Measurements from ENCODE around the gene USP30. TPM values are rescaled to one million over a fixed set of nuclear protein-coding genes. Genes with fewer than 3 reads are reported as not detected.
A peak's percentile ranks its signal among the peaks of the same experiment; 100 is the strongest.

The USP30 gene
- total and polyA plus RNA-seq, 7 experiments from 2014 or later = 7.8 to 15.7 (median 12.9) TPM

DNA sequence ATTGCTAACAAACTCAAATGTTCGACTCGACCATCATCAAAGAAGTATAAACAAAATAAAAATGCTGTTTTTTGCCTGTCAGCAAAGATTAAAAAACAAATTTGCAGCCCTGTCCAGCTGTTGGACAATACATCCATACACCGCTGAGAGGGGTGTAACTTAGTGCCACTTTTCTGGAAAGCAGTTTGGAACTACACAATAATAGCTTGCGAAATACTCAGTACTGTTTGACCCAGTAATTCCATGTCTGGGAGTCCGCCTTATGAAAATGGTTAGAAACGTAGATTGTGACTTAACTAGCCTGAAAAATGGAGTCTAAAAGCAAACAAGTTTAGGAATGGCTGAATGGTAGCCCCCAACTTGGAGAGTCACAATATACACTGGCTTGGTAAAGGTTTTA, 6.4 kb downstream of the USP30 start:
- intact Hi-C loops (cut with micrococcal nuclease) = no loop called here
- peaks cover 0 to 29% (median 5%) of the 10 kb centered on the region in 5 donors for H3K36me3 Mint-ChIP-seq
- POLR2A ChIA-PET = interaction anchor here (0.7 kb wide), 1 partner anchor 13 kb away, joined by 5 read pairs; no protein-coding TSS in a partner anchor

DNA sequence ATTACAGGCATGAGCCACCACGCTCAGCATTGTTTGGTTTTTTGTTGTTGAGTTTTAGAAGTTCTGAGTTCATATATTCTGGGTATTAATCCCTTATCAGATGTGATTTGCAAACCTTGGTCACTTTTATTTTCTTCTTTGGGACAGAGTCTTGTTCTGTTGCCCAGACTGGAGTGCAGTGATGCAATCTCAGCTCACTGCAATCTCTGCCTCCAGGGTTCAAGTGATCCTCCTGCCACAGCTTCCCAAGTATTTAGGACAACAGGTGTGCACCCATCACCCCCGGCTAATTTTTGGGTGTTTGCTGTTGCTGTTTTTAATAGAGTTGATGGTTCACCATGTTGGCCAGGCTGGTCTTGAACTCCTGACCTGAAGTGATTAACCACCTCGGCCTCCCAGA, 11.8 kb downstream of the USP30 start:
- H3K27me3 ChIP-seq (ENCODE audit: control insufficient read depth in 2 of 2, insufficient read depth in 2 of 2, low read length in 2 of 2) = no peaks in the 10 kb centered on the region
- DNase-seq (no peak), ATAC-seq (no peak)
- no peak overlapping the region for H3K27ac ChIP-seq (ENCODE audit: low read depth, low read length)
- no peak overlapping the region for H3K4me3 ChIP-seq (ENCODE audit: low read length)
- ChIA-PET POLR2A (no interaction called here), CTCF (interaction anchor here (0.6 kb wide), 1 partner anchor 9 kb away, joined by 4 read pairs; no protein-coding TSS in a partner anchor)
- no peaks in the 10 kb centered on the region for H3K4me1 Mint-ChIP-seq
- no peak overlapping the region for H3K27ac Mint-ChIP-seq
- no peak overlapping the region for H3K4me3 Mint-ChIP-seq
- H3K36me3 ChIP-seq (ENCODE audit: control insufficient read depth in 2 of 3, insufficient read depth in 3 of 3, low read length in 3 of 3) = peaks cover 0 to 32% (median 0%) of the 10 kb centered on the region in 3 experiments
- intact Hi-C loops (cut with micrococcal nuclease) = no loop called here
- no peaks in the 10 kb centered on the region for H3K27me3 Mint-ChIP-seq
- H3K9me3 ChIP-seq (ENCODE audit: control insufficient read depth in 2 of 3, low read length in 3 of 3) = no peaks in the 10 kb centered on the region
- no peaks in the 10 kb centered on the region for H3K4me1 ChIP-seq (ENCODE audit: control insufficient read depth in 2 of 2, insufficient read depth in 2 of 2, low read length in 2 of 2)
- peaks cover 2 to 40% (median 12%) of the 10 kb centered on the region in 5 donors for H3K36me3 Mint-ChIP-seq
- H3K9me3 Mint-ChIP-seq = no peaks in the 10 kb centered on the region

More for the DNA sequence above, 6.4 kb downstream of the USP30 start:
- DNase-seq (no peak), ATAC-seq (no peak)
- no peak overlapping the region for H3K27ac ChIP-seq (ENCODE audit: low read depth, low read length)
- Mint-ChIP-seq H3K27ac (no peak overlapping the region), H3K4me3 (no peak overlapping the region), H3K4me1 (peaks cover 5 to 14% (median 7%) of the 10 kb centered on the region in 7 donors), H3K27me3 (no peaks in the 10 kb centered on the region), H3K9me3 (no peaks in the 10 kb centered on the region)
- H3K4me3 ChIP-seq (ENCODE audit: low read length) = no peak overlapping the region
- H3K36me3 ChIP-seq (ENCODE audit: control insufficient read depth in 2 of 3, insufficient read depth in 3 of 3, low read length in 3 of 3) = peaks cover 0 to 25% (median 0%) of the 10 kb centered on the region in 3 experiments
- peaks cover 7% of the 10 kb centered on the region in 2 donors for H3K4me1 ChIP-seq (ENCODE audit: control insufficient read depth in 2 of 2, insufficient read depth in 2 of 2, low read length in 2 of 2)
- CTCF ChIA-PET = no interaction called here
- no peaks in the 10 kb centered on the region for H3K9me3 ChIP-seq (ENCODE audit: control insufficient read depth in 2 of 3, low read length in 3 of 3)
- H3K27me3 ChIP-seq (ENCODE audit: control insufficient read depth in 2 of 2, insufficient read depth in 2 of 2, low read length in 2 of 2) = no peaks in the 10 kb centered on the region

DNA sequence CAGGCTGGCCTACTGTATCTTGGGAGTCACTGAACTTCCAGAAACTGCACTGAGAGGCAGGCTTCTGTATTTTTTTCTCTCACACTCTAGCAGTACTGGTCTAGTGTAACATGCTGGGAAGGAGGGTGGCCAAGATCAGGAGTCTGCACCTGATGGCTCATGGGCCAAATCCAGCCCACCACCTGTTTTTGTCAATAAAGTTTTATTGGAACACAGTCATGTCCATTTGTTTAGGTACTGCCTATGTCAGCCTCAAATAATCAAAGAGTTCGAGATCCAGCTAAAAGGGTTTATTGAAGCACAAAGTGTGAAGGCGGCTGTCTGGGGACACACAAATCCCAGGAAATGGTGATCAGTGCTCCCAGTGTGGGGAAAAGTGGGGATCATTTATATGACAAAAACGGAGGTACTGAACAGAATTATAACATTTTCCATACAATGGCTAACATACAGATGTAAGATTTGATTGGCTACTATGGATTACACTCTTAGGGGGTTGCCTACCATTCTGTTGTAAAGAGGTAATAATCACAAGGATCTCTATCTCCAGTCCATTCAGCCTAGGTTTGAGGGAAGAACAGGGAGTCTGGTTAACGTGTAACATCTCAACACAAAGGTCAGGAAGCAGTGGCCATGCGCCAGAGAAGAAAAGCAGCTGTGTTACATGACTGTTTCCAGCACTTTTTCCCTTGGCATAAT, 12.9 kb downstream of the USP30 start:
- Mint-ChIP-seq H3K27ac (peak overlapping the region in 1 of 9 donors; percentile 83), H3K27me3 (no peaks in the 10 kb centered on the region), H3K36me3 (peaks cover 4 to 47% (median 13%) of the 10 kb centered on the region in 5 donors), H3K4me1 (peaks cover 0 to 6% (median 0%) of the 10 kb centered on the region in 7 donors), H3K4me3 (no peak overlapping the region), H3K9me3 (no peaks in the 10 kb centered on the region)
- POLR2A ChIA-PET = no interaction called here
- intact Hi-C loops (cut with micrococcal nuclease) = no loop called here
- H3K27me3 ChIP-seq (ENCODE audit: control insufficient read depth in 2 of 2, insufficient read depth in 2 of 2, low read length in 2 of 2) = no peaks in the 10 kb centered on the region
- ATAC-seq (no peak), DNase-seq (no peak)
- CTCF ChIA-PET = no interaction called here
- H3K4me3 ChIP-seq (ENCODE audit: low read length) = no peak overlapping the region
- no peak overlapping the region for H3K27ac ChIP-seq (ENCODE audit: low read depth, low read length)
- no peaks in the 10 kb centered on the region for H3K9me3 ChIP-seq (ENCODE audit: control insufficient read depth in 2 of 3, low read length in 3 of 3)
- no peaks in the 10 kb centered on the region for H3K4me1 ChIP-seq (ENCODE audit: control insufficient read depth in 2 of 2, insufficient read depth in 2 of 2, low read length in 2 of 2)
- H3K36me3 ChIP-seq (ENCODE audit: control insufficient read depth in 2 of 3, insufficient read depth in 3 of 3, low read length in 3 of 3) = peaks cover 0 to 43% (median 0%) of the 10 kb centered on the region in 3 experiments

DNA sequence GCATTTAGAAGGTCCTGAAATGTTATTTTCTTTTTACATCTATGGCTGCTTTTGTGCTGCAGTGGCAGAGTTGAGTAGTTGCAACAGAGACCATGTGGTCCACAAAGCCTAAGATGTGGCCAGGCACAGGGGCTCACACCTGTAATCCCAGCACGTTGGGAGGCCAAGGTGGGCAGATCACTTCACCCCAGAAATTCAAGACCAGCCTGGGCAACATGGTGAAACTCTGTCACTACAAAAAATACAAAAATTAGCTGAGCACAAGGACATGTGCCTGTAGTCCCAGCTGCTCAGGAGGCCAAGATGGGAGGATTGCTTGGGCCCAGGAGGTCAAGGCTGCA, 13.4 kb downstream of the USP30 start:
- ChIA-PET CTCF (no interaction called here), POLR2A (no interaction called here)
- no peaks in the 10 kb centered on the region for H3K9me3 Mint-ChIP-seq
- intact Hi-C loops (cut with micrococcal nuclease) = no loop called here
- H3K9me3 ChIP-seq (ENCODE audit: control insufficient read depth in 2 of 3, low read length in 3 of 3) = no peaks in the 10 kb centered on the region
- no peaks in the 10 kb centered on the region for H3K4me1 ChIP-seq (ENCODE audit: control insufficient read depth in 2 of 2, insufficient read depth in 2 of 2, low read length in 2 of 2)
- H3K27me3 Mint-ChIP-seq = no peaks in the 10 kb centered on the region
- no peak overlapping the region for H3K27ac Mint-ChIP-seq
- ATAC-seq (no peak), DNase-seq (no peak)
- no peak overlapping the region for H3K4me3 ChIP-seq (ENCODE audit: low read length)
- no peaks in the 10 kb centered on the region for H3K27me3 ChIP-seq (ENCODE audit: control insufficient read depth in 2 of 2, insufficient read depth in 2 of 2, low read length in 2 of 2)
- no peak overlapping the region for H3K27ac ChIP-seq (ENCODE audit: low read depth, low read length)
- H3K36me3 ChIP-seq (ENCODE audit: control insufficient read depth in 2 of 3, insufficient read depth in 3 of 3, low read length in 3 of 3) = peaks cover 0 to 43% (median 0%) of the 10 kb centered on the region in 3 experiments
- no peak overlapping the region for H3K4me3 Mint-ChIP-seq
- peaks cover 0 to 8% (median 0%) of the 10 kb centered on the region in 7 donors for H3K4me1 Mint-ChIP-seq
- H3K36me3 Mint-ChIP-seq = peaks cover 4 to 52% (median 13%) of the 10 kb centered on the region in 5 donors

DNA sequence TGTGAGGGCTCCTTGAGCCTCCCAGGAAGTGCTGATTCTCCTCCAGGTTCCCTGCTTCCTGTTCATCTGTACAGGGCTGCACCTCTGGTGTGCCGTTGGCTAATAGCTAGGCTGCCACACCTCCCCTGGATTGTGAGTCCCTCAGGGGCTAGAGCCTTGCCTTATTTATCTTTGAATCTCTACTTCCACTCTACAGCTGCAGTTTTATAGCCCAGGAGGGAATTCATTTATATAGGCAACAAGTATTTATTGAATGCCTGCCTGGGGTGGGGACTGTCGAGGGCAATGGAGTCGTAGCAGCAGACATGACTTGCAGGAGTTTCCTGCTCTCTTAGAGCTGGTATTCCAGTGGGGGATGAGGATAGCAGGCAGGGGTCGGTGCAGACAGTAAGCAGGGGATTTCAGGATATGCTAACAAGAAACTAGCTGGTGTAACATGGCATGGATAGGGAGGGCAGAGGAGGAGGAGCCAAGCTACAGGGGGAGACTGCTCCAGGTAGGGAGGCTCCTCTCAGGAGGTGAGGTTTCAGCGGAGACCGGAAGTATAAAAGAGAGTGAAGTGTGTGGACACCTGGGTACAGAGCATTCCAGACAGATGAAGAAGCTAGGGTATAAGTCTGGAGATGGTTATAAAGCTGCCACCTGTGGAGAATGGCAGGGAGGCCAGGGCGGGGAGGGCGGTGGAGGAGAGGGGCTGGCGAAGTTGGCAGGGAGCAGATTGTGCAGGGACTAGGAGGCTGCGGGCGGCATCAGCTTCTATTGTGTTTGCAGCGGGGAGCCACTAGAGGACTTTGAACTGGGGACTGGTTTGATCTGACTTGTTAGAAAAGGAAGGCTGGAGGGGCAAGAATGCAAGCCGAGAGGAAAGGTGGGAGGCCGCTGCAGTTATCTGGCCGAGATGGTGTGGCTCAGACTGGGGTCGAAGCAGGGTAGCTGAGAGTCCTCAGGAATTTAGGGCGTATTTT, 17.2 kb downstream of the USP30 start:
- POLR2A ChIA-PET = interaction anchor here (0.6 kb wide), 1 partner anchor 18 kb away, joined by 3 read pairs; no protein-coding TSS in a partner anchor
- no peaks in the 10 kb centered on the region for H3K27me3 ChIP-seq (ENCODE audit: control insufficient read depth in 2 of 2, insufficient read depth in 2 of 2, low read length in 2 of 2)
- no peak for DNase-seq

DNA sequence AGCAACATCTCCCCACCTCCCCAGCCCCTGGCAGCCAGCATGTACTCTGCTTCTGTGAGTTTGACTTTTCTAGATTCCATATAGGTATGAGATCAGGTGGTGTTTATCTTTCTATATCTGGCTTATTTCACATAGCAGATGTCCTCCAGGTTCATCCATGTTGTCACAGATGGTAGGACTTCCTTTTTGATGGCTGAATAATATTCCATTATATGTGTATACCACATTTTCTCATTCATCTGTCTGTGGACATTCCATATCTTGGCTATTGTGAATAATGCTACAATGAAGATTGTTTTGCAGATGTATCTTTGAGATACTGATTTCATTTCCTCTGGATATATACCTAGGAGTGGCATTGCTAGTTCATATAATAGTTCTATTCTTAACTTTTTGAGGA, 22.5 kb downstream of the USP30 start:
- ChIA-PET POLR2A (no interaction called here), CTCF (no interaction called here)
- DNase-seq (no peak), ATAC-seq (no peak)
- peaks cover 0 to 52% (median 10%) of the 10 kb centered on the region in 3 experiments for H3K36me3 ChIP-seq (ENCODE audit: control insufficient read depth in 2 of 3, insufficient read depth in 3 of 3, low read length in 3 of 3)
- H3K9me3 ChIP-seq (ENCODE audit: control insufficient read depth in 2 of 3, low read length in 3 of 3) = no peaks in the 10 kb centered on the region
- H3K27ac ChIP-seq (ENCODE audit: low read depth, low read length) = no peak overlapping the region
- intact Hi-C loops (cut with micrococcal nuclease) = no loop called here
- Mint-ChIP-seq H3K4me3 (no peak overlapping the region), H3K9me3 (peaks cover 0 to 18% (median 7%) of the 10 kb centered on the region in 11 donors), H3K27ac (no peak overlapping the region), H3K36me3 (peaks cover 21 to 78% (median 64%) of the 10 kb centered on the region in 5 donors), H3K4me1 (peaks cover 0 to 6% (median 0%) of the 10 kb centered on the region in 7 donors), H3K27me3 (no peaks in the 10 kb centered on the region)
- no peaks in the 10 kb centered on the region for H3K4me1 ChIP-seq (ENCODE audit: control insufficient read depth in 2 of 2, insufficient read depth in 2 of 2, low read length in 2 of 2)
- H3K4me3 ChIP-seq (ENCODE audit: low read length) = no peak overlapping the region
- H3K27me3 ChIP-seq (ENCODE audit: control insufficient read depth in 2 of 2, insufficient read depth in 2 of 2, low read length in 2 of 2) = no peaks in the 10 kb centered on the region

More for the DNA sequence above, 17.2 kb downstream of the USP30 start:
- Histone ChIP-seq H3K4me1 (ENCODE audit: control insufficient read depth in 2 of 2, insufficient read depth in 2 of 2, low read length in 2 of 2) (no peaks in the 10 kb centered on the region), H3K4me3 (ENCODE audit: low read length) (no peak overlapping the region), H3K36me3 (ENCODE audit: control insufficient read depth in 2 of 3, insufficient read depth in 3 of 3, low read length in 3 of 3) (peaks cover 0 to 70% (median 6%) of the 10 kb centered on the region in 3 experiments), H3K9me3 (ENCODE audit: control insufficient read depth in 2 of 3, low read length in 3 of 3) (no peaks in the 10 kb centered on the region), H3K27ac (ENCODE audit: low read depth, low read length) (no peak overlapping the region)
- H3K4me3 Mint-ChIP-seq = no peak overlapping the region
- peak overlapping the region in 1 of 9 donors; percentile 23 for H3K27ac Mint-ChIP-seq
- intact Hi-C loops (cut with micrococcal nuclease) = no loop called here
- no peaks in the 10 kb centered on the region for H3K27me3 Mint-ChIP-seq
- H3K36me3 Mint-ChIP-seq = peaks cover 11 to 63% (median 25%) of the 10 kb centered on the region in 5 donors
- H3K9me3 Mint-ChIP-seq = no peaks in the 10 kb centered on the region
- CTCF ChIA-PET = interaction anchor here (0.6 kb wide), 1 partner anchor 1581 kb away, joined by 4 read pairs; no protein-coding TSS in a partner anchor
- ATAC-seq = no peak
- H3K4me1 Mint-ChIP-seq = peaks cover 0 to 8% (median 0%) of the 10 kb centered on the region in 7 donors

Measured in naive thymus-derived CD4-positive, alpha-beta T cell (primary cell).